ENCODE measurements around the gene FCRL5.
"Not testable (repeated sequence)": the region's sequence is repeated elsewhere in the genome, so short reads cannot be mapped to it uniquely, and the experiment has no call there.

Gene FCRL5

DNA sequence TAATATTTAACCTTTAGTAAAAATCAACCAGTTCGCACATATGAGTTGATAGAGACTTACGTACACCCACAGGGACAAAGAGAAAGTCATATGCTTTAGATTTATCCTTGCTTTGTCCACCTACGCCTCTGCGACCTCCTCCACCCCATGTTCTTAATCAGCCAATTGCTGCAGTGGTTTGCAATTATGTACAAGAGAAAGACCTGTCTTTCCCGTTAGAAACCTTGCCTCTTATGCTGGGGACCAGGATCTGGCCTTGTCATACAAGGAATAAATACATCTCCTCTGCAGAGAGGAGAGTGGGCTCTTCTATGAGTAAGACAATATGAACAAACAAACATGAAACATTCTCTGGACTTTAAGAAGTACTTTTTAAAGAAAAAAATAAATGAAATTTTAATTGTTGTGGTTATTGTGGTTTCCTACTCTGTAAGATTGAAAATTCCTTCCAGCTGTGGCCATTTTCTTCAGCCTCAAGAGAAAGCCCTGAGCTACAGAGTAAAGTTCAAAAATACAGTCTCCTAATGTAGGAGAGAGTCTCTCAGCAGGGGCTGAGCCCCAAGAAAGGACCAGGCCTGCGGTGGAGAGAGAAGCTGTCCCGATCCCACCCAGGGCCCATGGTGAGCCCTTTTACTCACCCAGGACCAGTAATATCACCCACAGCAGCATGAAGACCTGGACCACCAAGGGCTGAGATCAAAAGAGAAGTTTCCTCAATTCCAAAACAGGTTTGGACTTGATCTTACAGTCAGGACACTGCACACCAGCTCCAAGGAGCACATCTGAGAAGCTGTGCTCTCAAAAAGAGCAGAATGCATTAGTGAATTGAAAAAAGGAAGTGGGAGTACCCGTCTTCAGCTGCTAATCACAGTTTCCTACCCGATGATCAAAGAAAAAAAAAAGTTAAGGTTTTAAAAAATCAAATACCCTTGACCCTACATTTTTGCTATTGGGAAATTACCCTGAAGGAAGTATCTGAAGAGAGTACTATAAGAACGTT lies at the start of gene FCRL5:
Gene FCRL5, minus strand, starts transcription at position 822 of the 1,000 bp plus-strand sequence. Its CDS starts 153 bp downstream, at position 669.
- DNase-seq (ENCODE audit: low read depth in 2 of 2, low spot score in 1 of 2) = no peak

DNA sequence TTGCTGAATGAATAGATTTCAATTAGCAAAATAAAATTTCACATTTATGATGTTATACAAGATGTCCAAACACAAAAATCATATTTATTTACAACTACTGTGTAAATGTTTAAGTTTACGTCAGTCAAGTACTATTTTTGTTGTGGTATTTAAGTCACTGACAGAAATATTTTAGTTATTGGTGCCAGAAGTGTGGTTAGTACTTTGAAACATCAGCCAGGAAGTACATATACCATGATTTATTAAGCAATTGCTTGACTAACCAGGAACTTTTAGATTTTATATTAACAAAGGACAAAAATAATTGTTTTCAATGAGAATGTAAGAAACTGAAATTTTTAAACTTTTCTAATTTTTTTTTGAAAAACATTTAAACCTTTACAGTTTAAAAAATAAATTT lies 47.9 kb upstream of the FCRL5 start:
- DNase-seq (ENCODE audit: low read depth in 2 of 2, low spot score in 1 of 2) = no peak

GRCh38 chr1:157597959-157598667 lies 45.8 kb upstream of the FCRL5 start, which contains the start of gene FCRL4:
Gene FCRL4 (minus strand): TSS chr1:157598085. CDS start chr1:157597944, 141 bp downstream.
- DNase-seq (ENCODE audit: low read depth in 2 of 2, low spot score in 1 of 2) = no peak

- DNase-seq (ENCODE audit: low read depth in 2 of 2, low spot score in 1 of 2) = no peak
Measured at GRCh38 chr1:157596384-157596783, 44.1 kb upstream of the FCRL5 start.

DNA sequence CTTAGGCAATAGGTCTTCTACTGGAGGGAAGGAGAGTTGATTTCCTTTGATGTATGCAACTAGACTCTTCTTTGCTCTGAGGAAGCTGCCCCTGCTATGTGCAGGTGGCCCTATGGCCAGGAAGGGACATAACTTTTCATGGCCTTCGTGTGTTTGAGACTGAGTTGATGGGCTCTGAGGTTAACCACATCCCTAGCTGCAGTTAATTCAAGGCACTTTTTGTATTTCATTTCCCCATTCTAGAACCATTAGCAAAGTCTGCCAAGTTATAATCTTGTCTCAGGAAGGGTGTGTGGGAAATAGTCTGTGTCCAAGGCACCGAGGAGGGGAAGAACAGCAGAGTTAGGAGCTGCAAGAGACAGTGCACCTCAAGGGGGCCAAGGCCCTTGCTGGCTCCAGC lies 43.0 kb upstream of the FCRL5 start:
- DNase-seq (ENCODE audit: low read depth in 2 of 2, low spot score in 1 of 2) = no peak

GRCh38 chr1:157585984-157586383 lies 33.7 kb upstream of the FCRL5 start:
- DNase-seq (ENCODE audit: low read depth in 2 of 2, low spot score in 1 of 2) = no peak

DNA sequence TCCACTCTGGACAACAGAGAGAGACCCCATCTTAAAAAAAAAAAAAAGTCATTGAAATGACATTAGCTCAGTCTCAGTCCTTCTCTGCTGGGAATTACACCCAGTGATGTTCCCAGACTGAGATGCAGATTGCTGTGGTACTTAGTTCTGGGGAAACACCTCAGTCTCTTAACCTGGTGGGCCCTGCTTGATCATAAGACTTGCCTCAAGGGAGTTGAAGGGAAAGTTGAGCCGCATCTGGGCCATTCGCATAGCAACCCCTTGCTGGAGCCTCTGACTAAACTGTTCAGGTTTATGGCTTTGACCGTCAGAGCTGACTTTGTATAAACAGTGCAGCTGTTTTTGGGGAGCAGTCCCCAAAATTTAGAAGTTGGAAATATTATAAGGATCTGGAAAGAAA lies 32.2 kb upstream of the FCRL5 start:
- no peak for DNase-seq (ENCODE audit: low read depth in 2 of 2, low spot score in 1 of 2)

DNA sequence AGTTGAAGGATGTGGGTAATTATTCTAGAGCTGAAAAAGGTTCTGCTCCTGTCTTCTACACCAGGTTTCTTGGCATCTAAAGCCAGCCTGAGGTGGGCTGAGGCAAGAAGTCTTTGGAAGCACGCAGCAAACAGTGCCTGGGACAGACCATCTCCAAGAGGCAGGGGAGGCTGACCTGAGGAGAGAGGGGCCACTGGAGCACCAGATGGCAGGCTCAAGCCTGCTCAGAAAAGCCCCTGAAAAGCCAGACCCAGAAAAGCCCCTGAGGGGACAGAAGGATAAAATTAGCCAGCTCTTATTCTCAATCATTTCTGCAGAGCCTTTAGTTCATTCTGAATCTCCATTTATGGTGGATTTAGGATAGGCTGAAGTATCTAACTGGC lies 28.5 kb upstream of the FCRL5 start:
- DNase-seq (ENCODE audit: low read depth in 2 of 2, low spot score in 1 of 2) = no peak

GRCh38 chr1:157580179-157580827 lies 28.0 kb upstream of the FCRL5 start:
- no peak for DNase-seq (ENCODE audit: low read depth in 2 of 2, low spot score in 1 of 2)

- no peak for DNase-seq (ENCODE audit: low read depth in 2 of 2, low spot score in 1 of 2)
Measured at GRCh38 chr1:157577420-157577819, 25.1 kb upstream of the FCRL5 start.

GRCh38 chr1:157575744-157576143 lies 23.4 kb upstream of the FCRL5 start:
- DNase-seq (ENCODE audit: low read depth in 2 of 2, low spot score in 1 of 2) = no peak

DNA sequence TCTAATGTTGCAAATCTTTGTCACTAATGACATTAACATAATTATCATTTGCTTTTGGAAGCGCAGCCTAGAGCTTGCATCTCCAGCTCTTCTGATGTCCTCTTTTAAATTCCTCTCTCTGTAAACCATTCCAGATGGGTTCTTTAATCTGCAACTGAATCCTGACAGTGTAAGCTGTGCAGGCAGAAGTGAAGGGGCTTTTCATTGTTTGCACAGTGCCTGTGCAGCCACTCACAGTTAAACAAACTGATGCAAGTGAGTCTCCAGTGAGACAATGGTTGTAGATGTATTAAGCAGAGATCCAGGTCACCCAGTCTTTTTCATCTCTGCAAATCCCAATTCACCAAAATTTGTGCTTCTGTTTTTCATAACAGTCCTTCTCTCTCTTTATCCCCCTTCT lies 22.5 kb upstream of the FCRL5 start:
- no peak for DNase-seq (ENCODE audit: low read depth in 2 of 2, low spot score in 1 of 2)

DNA sequence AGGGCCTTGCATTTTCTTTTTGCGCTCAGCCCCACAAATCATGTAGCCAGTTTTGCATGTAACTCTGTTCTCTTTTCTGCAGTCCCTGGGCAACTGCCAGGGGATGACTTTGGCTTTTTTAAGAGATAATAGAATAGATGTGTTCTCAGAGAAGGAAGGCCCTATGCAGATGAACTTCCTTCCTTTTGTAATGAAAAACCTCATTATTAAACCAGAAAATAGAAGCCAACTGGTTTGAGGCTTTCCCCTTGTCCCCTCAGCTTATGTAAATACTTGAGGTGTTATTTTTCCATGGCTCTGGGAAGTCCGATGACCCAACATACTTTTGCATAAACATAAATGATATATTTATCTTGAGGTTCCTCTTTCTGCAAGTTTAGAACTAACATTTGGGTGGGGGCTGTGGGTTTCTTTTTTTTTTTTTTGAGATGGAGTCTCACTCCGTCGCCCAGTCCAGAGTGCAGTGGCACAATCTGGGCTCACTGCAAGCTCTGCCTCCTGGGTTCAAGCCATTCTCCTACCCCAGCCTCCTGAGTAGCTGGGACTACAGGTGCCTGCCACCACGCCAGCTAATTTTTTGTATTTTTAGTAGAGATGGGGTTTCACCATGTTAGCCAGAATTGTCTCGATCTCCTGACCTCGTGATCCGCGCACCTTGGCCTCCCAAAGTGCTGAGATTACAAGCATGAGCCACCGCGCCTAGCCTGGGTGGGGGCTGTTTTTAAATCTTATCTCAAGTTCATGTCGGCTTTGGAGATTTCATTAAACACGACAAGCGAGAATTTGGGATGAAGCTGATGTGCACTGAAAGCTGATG lies 14.4 kb upstream of the FCRL5 start:
- no peak for DNase-seq (ENCODE audit: low read depth in 2 of 2, low spot score in 1 of 2)

DNA sequence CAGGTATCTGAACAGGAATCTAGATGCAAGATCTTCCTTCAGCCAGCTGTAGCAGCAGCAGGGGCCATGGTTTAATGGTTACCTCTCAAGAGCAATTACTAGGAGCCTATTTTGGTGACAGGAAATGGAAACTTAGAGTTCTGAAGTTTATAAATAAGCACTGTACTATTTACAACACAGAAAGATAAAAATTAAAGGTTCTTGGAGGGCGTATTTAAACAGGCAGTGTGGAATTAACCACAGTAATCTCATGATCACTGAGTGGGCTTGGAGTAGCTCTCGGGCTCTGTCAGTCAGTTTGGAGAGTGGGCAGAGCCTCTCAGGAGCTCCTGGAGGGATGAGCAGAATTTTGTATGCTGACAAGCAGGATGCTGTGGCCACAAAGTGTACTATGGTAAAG lies 10.2 kb upstream of the FCRL5 start:
- DNase-seq (ENCODE audit: low read depth in 2 of 2, low spot score in 1 of 2) = no peak

- no peak for DNase-seq (ENCODE audit: low read depth in 2 of 2, low spot score in 1 of 2)
Measured at GRCh38 chr1:157558119-157558518, 5.8 kb upstream of the FCRL5 start.

GRCh38 chr1:157548081-157548480 lies 4.2 kb downstream of the FCRL5 start:
- not testable (repeated sequence) for DNase-seq (ENCODE audit: low read depth in 2 of 2, low spot score in 1 of 2)

GRCh38 chr1:157542676-157543075 lies 9.6 kb downstream of the FCRL5 start:
- DNase-seq (ENCODE audit: low read depth in 2 of 2, low spot score in 1 of 2) = no peak

DNA sequence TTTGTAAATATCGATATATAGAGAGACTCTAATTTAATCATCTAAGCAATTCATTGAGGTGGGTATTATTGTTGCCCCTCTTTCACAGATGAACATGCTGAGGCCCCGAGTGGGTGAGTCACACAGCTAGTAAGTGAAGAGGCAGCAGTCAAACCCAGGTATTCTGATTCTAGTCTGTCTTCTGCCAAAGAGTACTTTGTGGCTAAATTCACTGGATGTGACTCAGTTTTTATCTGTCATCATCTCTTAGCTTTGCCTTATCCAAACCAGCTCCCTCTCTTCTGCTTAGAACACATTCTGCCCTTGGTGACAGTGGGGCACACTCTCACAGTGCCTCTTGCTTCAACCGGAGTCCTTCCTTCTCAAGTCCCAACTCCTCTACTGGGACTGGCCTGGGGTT lies 11.5 kb downstream of the FCRL5 start:
- no peak for DNase-seq (ENCODE audit: low read depth in 2 of 2, low spot score in 1 of 2)

- DNase-seq (ENCODE audit: low read depth in 2 of 2, low spot score in 1 of 2) = no peak
Measured at GRCh38 chr1:157540160-157540748, 12.1 kb downstream of the FCRL5 start.

- no peak for DNase-seq (ENCODE audit: low read depth in 2 of 2, low spot score in 1 of 2)
Measured at GRCh38 chr1:157539568-157539967, 12.7 kb downstream of the FCRL5 start.

All from stimulated activated CD8-positive, alpha-beta memory T cell treated with anti-CD3 and anti-CD28 coated beads, Interleukin-4, amount 100 ng/mL, for 1 hour (primary cell).